CD14-positive monocyte (primary cell): ENCODE measurements around the gene SNX11. TPM values are rescaled to one million over a fixed set of nuclear protein-coding genes. Genes with fewer than 3 reads are reported as not detected.
A peak's percentile ranks its signal among the peaks of the same experiment; 100 is the strongest.

Experiments
- DNase-seq, 3 donors: peaks; one replicate each; pipeline ENCODE4 v3.0.0-alpha.2; 2011 to 2022
- H2AFZ ChIP-seq: 2 replicates; pipeline ENCODE4 v1.6.0; 2012; ENCODE audit warnings: mild to moderate bottlenecking, low read depth, low read length, inconsistent platforms; ENCODE audit not compliant: insufficient read depth, poor library complexity, severe bottlenecking
- H3K27ac ChIP-seq, 2 donors: 1 replicate in 1 of 2; 2 replicates in 1 of 2; pipeline ENCODE4 v1.5.1; 2012 to 2013; ENCODE audit warnings: low read length in 2 of 2, control low read depth in 1 of 2, inconsistent platforms in 1 of 2, low read depth in 1 of 2, mild to moderate bottlenecking in 1 of 2
- H3K27me3 ChIP-seq, 2 donors: one replicate each; pipeline versions ENCODE4 v1.6.0 to v1.6.1; 2011 to 2013; ENCODE audit warnings: low read length in 2 of 2; ENCODE audit not compliant: control insufficient read depth in 2 of 2, insufficient read depth in 2 of 2
- H3K36me3 ChIP-seq, 2 donors: replicated peaks in 1 of 2; 1 replicate in 1 of 2; 2 replicates in 1 of 2; pipeline versions ENCODE4 v1.5.1 to v1.6.1; 2012 to 2013; ENCODE audit warnings: low read length in 2 of 2, control low read depth in 1 of 2, inconsistent platforms in 1 of 2, mild to moderate bottlenecking in 1 of 2; ENCODE audit not compliant: insufficient read depth in 2 of 2, control insufficient read depth in 1 of 2
- H3K4me1 ChIP-seq, 2 donors: 1 replicate in 1 of 2; 2 replicates in 1 of 2; pipeline versions ENCODE4 v1.5.1 to v1.6.1; 2012 to 2013; ENCODE audit warnings: low read length in 2 of 2, control low read depth in 1 of 2, inconsistent platforms in 1 of 2, mild to moderate bottlenecking in 1 of 2, moderate library complexity in 1 of 2; ENCODE audit not compliant: insufficient read depth in 2 of 2, control insufficient read depth in 1 of 2
- H3K4me2 ChIP-seq: replicated peaks from 2 replicates; pipeline ENCODE3; 2012; ENCODE audit warnings: low read length, moderate library complexity, mild to moderate bottlenecking; ENCODE audit not compliant: poor library complexity, severe bottlenecking; ENCODE audit errors: extremely low read depth
- H3K4me3 ChIP-seq, 3 experiments: fragments of 200-600 bp in 1 of 3; sonication (generic) in 1 of 3; replicated peaks in 1 of 3; 1 replicate in 2 of 3; 2 replicates in 1 of 3; pipeline ENCODE4 v1.5.1; 2011 to 2013; ENCODE audit warnings: low read length in 3 of 3, mild to moderate bottlenecking in 3 of 3, control low read depth in 2 of 3, low read depth in 2 of 3, inconsistent platforms in 1 of 3, moderate library complexity in 1 of 3
- H3K79me2 ChIP-seq: 2 replicates; pipeline ENCODE4 v1.6.0; 2012; ENCODE audit warnings: mild to moderate bottlenecking, control low read depth, inconsistent platforms, low read length, moderate library complexity; ENCODE audit not compliant: insufficient read depth
- H3K9ac ChIP-seq: 2 replicates; pipeline ENCODE4 v1.6.0; 2017; ENCODE audit warnings: low read length, mild to moderate bottlenecking; ENCODE audit not compliant: insufficient read depth, poor library complexity, severe bottlenecking
- H3K9me3 ChIP-seq, 2 donors: replicated peaks in 1 of 2; 1 replicate in 1 of 2; 2 replicates in 1 of 2; pipeline versions ENCODE4 v1.5.1 to v1.6.1; 2012 to 2013; ENCODE audit warnings: low read length in 2 of 2, control low read depth in 1 of 2; ENCODE audit not compliant: control insufficient read depth in 1 of 2, insufficient read depth in 1 of 2
- H4K20me1 ChIP-seq: 2 replicates; pipeline ENCODE4 v1.6.0; 2012; ENCODE audit warnings: mild to moderate bottlenecking, low read length, control low read depth, moderate library complexity; ENCODE audit not compliant: insufficient read depth
- H3K27ac Mint-ChIP-seq, 7 donors: one replicate each; pipeline ENCODE4 v1.8.0; 2020; ENCODE audit warnings: mild to moderate bottlenecking in 7 of 7, mixed read lengths in 7 of 7, moderate library complexity in 6 of 7, inconsistent platforms in 2 of 7
- H3K27me3 Mint-ChIP-seq, 3 donors: one replicate each; pipeline ENCODE4 v1.8.0; 2021 to 2022; ENCODE audit warnings: low read depth in 3 of 3, mild to moderate bottlenecking in 3 of 3, mixed read lengths in 3 of 3, moderate library complexity in 3 of 3, inconsistent platforms in 1 of 3
- H3K36me3 Mint-ChIP-seq, 2 donors: one replicate each; pipeline ENCODE4 v1.8.0; 2020; ENCODE audit warnings: mixed read lengths in 2 of 2, inconsistent platforms in 1 of 2, mild to moderate bottlenecking in 1 of 2
- H3K4me1 Mint-ChIP-seq: one replicate; pipeline ENCODE4 v1.8.0; 2020; ENCODE audit warnings: mild to moderate bottlenecking, mixed read lengths
- H3K4me3 Mint-ChIP-seq, 2 donors: one replicate each; pipeline ENCODE4 v1.8.0; 2020; ENCODE audit warnings: mild to moderate bottlenecking in 2 of 2, mixed read lengths in 2 of 2, moderate library complexity in 1 of 2
- H3K9me3 Mint-ChIP-seq, 7 donors: one replicate each; pipeline ENCODE4 v1.8.0; 2020 to 2022; ENCODE audit warnings: mixed read lengths in 7 of 7, mild to moderate bottlenecking in 6 of 7, moderate library complexity in 6 of 7, inconsistent platforms in 2 of 7
- WGBS: methylation state at CpG from one replicate; pipeline ENCODE4 v1.1.5; 2013; ENCODE audit warnings: missing lambda C conversion rate; ENCODE audit not compliant: insufficient coverage; 5-methylcytosine and 5-hydroxymethylcytosine counted together
- intact Hi-C, 2 donors: fragments of 100-400 bp; cut with micrococcal nuclease; formaldehyde crosslinking; loops; one replicate each; pipeline versions ENCODE4 v1.15.0 to v1.15.1; 2023
- polyA plus RNA-seq, 3 donors: library from polyadenylated mRNA; depleted of rRNA in 1 of 3; unstranded in 2 of 3; stranded (reverse) in 1 of 3; fragments of 300-500 nt in 2 of 3; fragments of >200 nt in 1 of 3; fragmentation: Illumina TruSeq in 2 of 3; gene quantifications; 1 replicate in 2 of 3; 2 replicates in 1 of 3; pipeline ENCODE4 v1.2.3, GENCODE V29; 2012 to 2021
- TF ChIP-seq, protein P1 (sequence below): fragments of 200-600 bp; IDR thresholded peaks from one replicate; pipeline ENCODE4 v1.8.0; 2022; ENCODE audit warnings: antibody characterized with exemption, mild to moderate bottlenecking

Gene SNX11
- polyA plus RNA-seq, 3 donors = 34.3 to 49.3 (median 48.4) TPM

DNA sequence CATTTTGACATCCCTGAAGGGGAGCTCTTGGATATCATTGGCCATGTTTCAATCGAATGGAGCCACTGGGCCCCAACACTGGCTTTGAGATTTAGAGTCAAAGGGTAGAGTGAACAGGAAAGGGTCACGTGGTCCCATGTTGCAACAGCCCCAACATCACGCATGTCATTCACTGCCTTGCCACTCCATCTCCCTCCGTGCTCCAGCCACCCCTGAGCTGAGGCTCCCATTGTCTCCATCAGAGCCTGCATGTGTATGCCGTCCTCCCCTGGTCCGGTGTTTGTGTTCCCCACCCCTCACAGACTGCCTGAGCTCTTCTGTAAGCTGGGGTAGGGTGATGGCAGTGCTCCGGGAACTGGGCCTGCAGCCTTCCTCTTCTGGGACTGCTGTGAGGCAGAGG, 47.3 kb upstream of the SNX11 start:
- Histone ChIP-seq H4K20me1 (peaks cover 70% of the 10 kb centered on the region), H3K27me3 (no peaks in the 10 kb centered on the region), H3K36me3 (peaks cover 82 to 98% of the 10 kb centered on the region in 2 donors), H3K27ac (peak overlapping the region in 1 of 2 donors; percentile 22), H3K4me2 (no peak overlapping the region), H2AFZ (no peak overlapping the region), H3K9ac (no peak overlapping the region), H3K9me3 (no peaks in the 10 kb centered on the region), H3K79me2 (peaks cover 33% of the 10 kb centered on the region), H3K4me1 (peaks cover 10 to 22% of the 10 kb centered on the region in 2 donors), H3K4me3 (no peak overlapping the region)
- no peaks in the 10 kb centered on the region for H3K27me3 Mint-ChIP-seq
- H3K4me3 Mint-ChIP-seq = no peak overlapping the region
- no peaks in the 10 kb centered on the region for H3K9me3 Mint-ChIP-seq
- TF ChIP-seq, protein P1, sequence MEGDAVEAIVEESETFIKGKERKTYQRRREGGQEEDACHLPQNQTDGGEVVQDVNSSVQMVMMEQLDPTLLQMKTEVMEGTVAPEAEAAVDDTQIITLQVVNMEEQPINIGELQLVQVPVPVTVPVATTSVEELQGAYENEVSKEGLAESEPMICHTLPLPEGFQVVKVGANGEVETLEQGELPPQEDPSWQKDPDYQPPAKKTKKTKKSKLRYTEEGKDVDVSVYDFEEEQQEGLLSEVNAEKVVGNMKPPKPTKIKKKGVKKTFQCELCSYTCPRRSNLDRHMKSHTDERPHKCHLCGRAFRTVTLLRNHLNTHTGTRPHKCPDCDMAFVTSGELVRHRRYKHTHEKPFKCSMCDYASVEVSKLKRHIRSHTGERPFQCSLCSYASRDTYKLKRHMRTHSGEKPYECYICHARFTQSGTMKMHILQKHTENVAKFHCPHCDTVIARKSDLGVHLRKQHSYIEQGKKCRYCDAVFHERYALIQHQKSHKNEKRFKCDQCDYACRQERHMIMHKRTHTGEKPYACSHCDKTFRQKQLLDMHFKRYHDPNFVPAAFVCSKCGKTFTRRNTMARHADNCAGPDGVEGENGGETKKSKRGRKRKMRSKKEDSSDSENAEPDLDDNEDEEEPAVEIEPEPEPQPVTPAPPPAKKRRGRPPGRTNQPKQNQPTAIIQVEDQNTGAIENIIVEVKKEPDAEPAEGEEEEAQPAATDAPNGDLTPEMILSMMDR = no peak
- peak overlapping the region; percentile 7 to 81 (median 60) for H3K27ac Mint-ChIP-seq
- intact Hi-C loops = no loop called here
- peaks cover 30% of the 10 kb centered on the region for H3K4me1 Mint-ChIP-seq
- peaks cover 83 to 92% of the 10 kb centered on the region in 2 donors for H3K36me3 Mint-ChIP-seq
- WGBS = no CpG with 5 or more reads among the region's 7 CpGs
- DNase-seq = peak; percentile 30 to 56 (median 41)

DNA sequence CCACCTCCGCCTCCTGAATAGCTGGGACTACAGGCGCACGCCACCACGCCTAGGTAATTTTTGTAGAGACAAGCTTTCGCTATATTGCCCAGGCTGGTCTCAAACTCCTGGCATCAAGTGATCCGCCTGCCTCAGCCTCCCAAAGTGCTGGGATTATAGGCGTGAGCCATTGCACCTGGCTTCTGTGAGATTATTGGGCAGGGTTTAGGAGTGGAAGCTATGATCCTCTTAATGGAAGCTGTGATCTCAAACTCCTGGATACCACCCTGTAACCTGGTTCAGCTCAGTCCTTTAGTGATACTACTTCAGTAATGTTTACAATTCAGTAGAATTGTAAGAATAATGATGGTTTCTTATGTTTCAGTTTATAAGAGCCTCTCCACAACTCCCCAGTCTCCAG, 45.3 kb upstream of the SNX11 start:
- no peaks in the 10 kb centered on the region for H3K9me3 ChIP-seq
- TF ChIP-seq, protein P1 = no peak
- no peak overlapping the region for H3K9ac ChIP-seq
- H3K4me1 Mint-ChIP-seq = peaks cover 17% of the 10 kb centered on the region
- WGBS = 99% methylated on average over 7 of the region's 7 CpGs
- H4K20me1 ChIP-seq = peaks cover 50% of the 10 kb centered on the region
- no peak for DNase-seq
- H3K4me2 ChIP-seq = no peak overlapping the region
- intact Hi-C loops = no loop called here
- H3K9me3 Mint-ChIP-seq = no peaks in the 10 kb centered on the region
- peaks cover 73 to 96% of the 10 kb centered on the region in 2 donors for H3K36me3 ChIP-seq
- peaks cover 15% of the 10 kb centered on the region for H3K79me2 ChIP-seq
- no peak overlapping the region for H3K4me3 ChIP-seq
- H3K27me3 Mint-ChIP-seq = peaks cover 0 to 3% (median 0%) of the 10 kb centered on the region in 3 donors
- no peak overlapping the region for H3K27ac Mint-ChIP-seq
- no peak overlapping the region for H2AFZ ChIP-seq
- peaks cover 3 to 11% of the 10 kb centered on the region in 2 donors for H3K4me1 ChIP-seq
- H3K27me3 ChIP-seq = no peaks in the 10 kb centered on the region
- no peak overlapping the region for H3K27ac ChIP-seq
- peaks cover 77 to 94% of the 10 kb centered on the region in 2 donors for H3K36me3 Mint-ChIP-seq
- no peak overlapping the region for H3K4me3 Mint-ChIP-seq
